Right cardiac atrium (tissue), 5 donors: ENCODE data around the gene LHFPL3. TPM values are rescaled to one million over a fixed set of nuclear protein-coding genes. Genes with fewer than 3 reads are reported as not detected.

Experiments used
- ATAC-seq, 2 donors: fragments of 200-7000 bp; cut with Tn5 transposase; one replicate each; pipeline versions ENCODE4 v1.8.0 to v1.9.1; 2020; ENCODE audit warnings: moderate library complexity in 2 of 2, mild to moderate bottlenecking in 1 of 2
- DNase-seq, 3 donors: peaks; one replicate each; pipeline ENCODE4 v3.0.0-alpha.2; 2020
- H3K27ac ChIP-seq: one replicate; pipeline ENCODE4 v1.5.1; 2013; ENCODE audit warnings: mild to moderate bottlenecking, low read length, control low read depth, moderate library complexity
- H3K27me3 ChIP-seq: one replicate; pipeline ENCODE4 v1.6.1; 2013; ENCODE audit not compliant: control insufficient read depth, insufficient read depth
- H3K4me1 ChIP-seq: one replicate; pipeline ENCODE4 v1.6.1; 2013; ENCODE audit warnings: low read length; ENCODE audit not compliant: control insufficient read depth, insufficient read depth
- H3K4me3 ChIP-seq: one replicate; pipeline ENCODE4 v1.5.1; 2013; ENCODE audit warnings: low read length, control low read depth
- H3K9me3 ChIP-seq: one replicate; pipeline ENCODE4 v1.6.1; 2013; ENCODE audit warnings: low read length; ENCODE audit not compliant: control insufficient read depth
- WGBS: extraction: QIAGEN DNeasy Blood & Tissue Kit; methylation state at CpG from one replicate; pipeline ENCODE4 v1.1.7; 2013; 5-methylcytosine and 5-hydroxymethylcytosine counted together
- intact Hi-C, 4 donors: fragments of 100-400 bp; cut with DNase I; formaldehyde crosslinking; loops; one replicate each; pipeline versions ENCODE4 v1.11.0 to v1.14.0; 2022 to 2023
- polyA plus RNA-seq: library from polyadenylated mRNA; stranded (reverse); fragments of 200-250 nt; gene quantifications from one replicate; pipeline ENCODE4 v1.2.3, GENCODE V29; 2013
- total RNA-seq, 4 donors: library from RNA; stranded (reverse); fragmentation: NEBNext Ultra II Directional; extraction: Animal tissue kit (Norgen Biotek cat#: 25700); gene quantifications; one replicate each; pipeline ENCODE4 v1.2.1, GENCODE V29; 2021
- donor health status: healthy with polysubstance abuse.
- donor health status: DM: no; HTN: yes; CAD: no.
- donor health status: DM: no; HTN: no; CAD: no.
- donor health status: DM: no; HTN: yes; CAD: no; lungs with severe emphysema.
- donor health status: DM: yes; HTN: yes; CAD: no.

LHFPL3 gene
- total and polyA plus RNA-seq, 5 donors: not detected

GRCh38 chr7:104371216-104371979 is 43.0 kb downstream of the LHFPL3 start:
- DNase-seq (no peak), ATAC-seq (no peak)
- Histone ChIP-seq H3K4me3 (no peak overlapping the region), H3K27me3 (no peaks in the 10 kb centered on the region), H3K4me1 (no peaks in the 10 kb centered on the region), H3K9me3 (no peaks in the 10 kb centered on the region), H3K27ac (no peak overlapping the region)
- intact Hi-C loops: no loop called here
- 52% methylated on average over 4 of the region's 4 CpGs for WGBS

GRCh38 chr7:104371980-104372357 is 43.6 kb downstream of the LHFPL3 start:
- WGBS: 79% methylated on average over 5 of the region's 5 CpGs

GRCh38 chr7:104382616-104383015 is 54.2 kb downstream of the LHFPL3 start:
- Histone ChIP-seq H3K27ac (no peak overlapping the region), H3K9me3 (no peaks in the 10 kb centered on the region), H3K4me3 (no peak overlapping the region), H3K4me1 (no peaks in the 10 kb centered on the region), H3K27me3 (no peaks in the 10 kb centered on the region)
- DNase-seq (no peak), ATAC-seq (no peak)
- 94% methylated on average over 4 of the region's 4 CpGs for WGBS
- intact Hi-C loops: no loop called here

More at GRCh38 chr7:104371980-104372357, 43.6 kb downstream of the LHFPL3 start:
- Histone ChIP-seq H3K27ac (no peak overlapping the region), H3K4me1 (no peaks in the 10 kb centered on the region), H3K4me3 (no peak overlapping the region), H3K9me3 (no peaks in the 10 kb centered on the region), H3K27me3 (no peaks in the 10 kb centered on the region)
- no peak for ATAC-seq
- DNase-seq: no peak
- intact Hi-C loops: no loop called here

GRCh38 chr7:104386943-104387342 is 58.5 kb downstream of the LHFPL3 start:
- Histone ChIP-seq H3K4me1 (no peaks in the 10 kb centered on the region), H3K4me3 (no peak overlapping the region), H3K9me3 (no peaks in the 10 kb centered on the region), H3K27ac (no peak overlapping the region), H3K27me3 (no peaks in the 10 kb centered on the region)
- intact Hi-C loops: no loop called here
- DNase-seq (no peak), ATAC-seq (no peak)

- H3K27ac ChIP-seq: no peak overlapping the region
- H3K4me1 ChIP-seq: no peaks in the 10 kb centered on the region
- intact Hi-C loops: no loop called here
- DNase-seq: no peak
- no peaks in the 10 kb centered on the region for H3K27me3 ChIP-seq
- H3K4me3 ChIP-seq: no peak overlapping the region
- H3K9me3 ChIP-seq: no peaks in the 10 kb centered on the region
- WGBS: 69% methylated on average over 3 of the region's 3 CpGs
- ATAC-seq: no peak
Measured at GRCh38 chr7:104388222-104388621, 59.8 kb downstream of the LHFPL3 start.

- Histone ChIP-seq H3K27me3 (no peaks in the 10 kb centered on the region), H3K4me1 (no peaks in the 10 kb centered on the region), H3K9me3 (no peaks in the 10 kb centered on the region), H3K27ac (no peak overlapping the region), H3K4me3 (no peak overlapping the region)
- DNase-seq: no peak
- no peak for ATAC-seq
- intact Hi-C loops: no loop called here
Measured at GRCh38 chr7:104395162-104395561, 66.8 kb downstream of the LHFPL3 start.

GRCh38 chr7:104397442-104397841 is 69.0 kb downstream of the LHFPL3 start:
- Histone ChIP-seq H3K9me3 (no peaks in the 10 kb centered on the region), H3K4me1 (no peaks in the 10 kb centered on the region), H3K4me3 (no peak overlapping the region), H3K27me3 (no peaks in the 10 kb centered on the region), H3K27ac (no peak overlapping the region)
- DNase-seq: no peak
- WGBS: 26% methylated on average over 4 of the region's 4 CpGs
- no peak for ATAC-seq
- intact Hi-C loops: no loop called here

GRCh38 chr7:104408371-104408770 is 80.0 kb downstream of the LHFPL3 start:
- H3K4me1 ChIP-seq: no peaks in the 10 kb centered on the region
- WGBS: 81% methylated on average over 1 of the region's 1 CpG
- H3K4me3 ChIP-seq: no peak overlapping the region
- H3K27me3 ChIP-seq: no peaks in the 10 kb centered on the region
- DNase-seq (no peak), ATAC-seq (no peak)
- intact Hi-C loops: no loop called here
- H3K9me3 ChIP-seq: no peaks in the 10 kb centered on the region
- H3K27ac ChIP-seq: no peak overlapping the region

- intact Hi-C loops: no loop called here
- H3K4me1 ChIP-seq: no peaks in the 10 kb centered on the region
- no peak overlapping the region for H3K4me3 ChIP-seq
- no peak overlapping the region for H3K27ac ChIP-seq
- ATAC-seq (no peak), DNase-seq (no peak)
- no peaks in the 10 kb centered on the region for H3K9me3 ChIP-seq
- no peaks in the 10 kb centered on the region for H3K27me3 ChIP-seq
- WGBS: 67% methylated on average over 5 of the region's 5 CpGs
Measured at GRCh38 chr7:104410742-104411141, 82.3 kb downstream of the LHFPL3 start.

GRCh38 chr7:104412911-104413310 is 84.5 kb downstream of the LHFPL3 start:
- H3K27me3 ChIP-seq: no peaks in the 10 kb centered on the region
- intact Hi-C loops: no loop called here
- DNase-seq: no peak
- H3K9me3 ChIP-seq: no peaks in the 10 kb centered on the region
- H3K4me3 ChIP-seq: no peak overlapping the region
- WGBS: 44% methylated on average over 3 of the region's 3 CpGs
- no peaks in the 10 kb centered on the region for H3K4me1 ChIP-seq
- no peak for ATAC-seq
- no peak overlapping the region for H3K27ac ChIP-seq

- H3K27me3 ChIP-seq: no peaks in the 10 kb centered on the region
- H3K4me1 ChIP-seq: no peaks in the 10 kb centered on the region
- H3K27ac ChIP-seq: no peak overlapping the region
- H3K4me3 ChIP-seq: no peak overlapping the region
- ATAC-seq: no peak
- intact Hi-C loops: no loop called here
- no peak for DNase-seq
- no peaks in the 10 kb centered on the region for H3K9me3 ChIP-seq
- 65% methylated on average over 4 of the region's 4 CpGs for WGBS
Measured at GRCh38 chr7:104414216-104414615, 85.8 kb downstream of the LHFPL3 start.

GRCh38 chr7:104415700-104416099 is 87.3 kb downstream of the LHFPL3 start:
- no peak for DNase-seq
- H3K27me3 ChIP-seq: no peaks in the 10 kb centered on the region
- H3K4me3 ChIP-seq: no peak overlapping the region
- no peak overlapping the region for H3K27ac ChIP-seq
- 43% methylated on average over 2 of the region's 2 CpGs for WGBS
- intact Hi-C loops: no loop called here
- H3K4me1 ChIP-seq: no peaks in the 10 kb centered on the region
- H3K9me3 ChIP-seq: no peaks in the 10 kb centered on the region
- no peak for ATAC-seq
